Fibroblast of skin of scalp (primary cell): ENCODE measurements around the gene CAPN10. TPM values are rescaled to one million over a fixed set of nuclear protein-coding genes. Genes with fewer than 3 reads are reported as not detected.
"Not testable (repeated sequence)": the region's sequence is repeated elsewhere in the genome, so short reads cannot be mapped to it uniquely, and the experiment has no call there.

Source experiments
- DNase-seq: peaks from one replicate; pipeline ENCODE4 v3.0.0-alpha.2; 2013
- polyA plus RNA-seq, 2 experiments: library from polyadenylated mRNA; unstranded; fragments of 120-200 nt; gene quantifications; one replicate each; pipeline ENCODE4 v1.2.1, GENCODE V29; 2013; ENCODE audit not compliant: insufficient read length in 2 of 2

Gene CAPN10
- 18.9 TPM for polyA plus RNA-seq (2013, experiment 1 of 2; ENCODE audit: insufficient read length)
- 15.9 TPM for polyA plus RNA-seq (2013, experiment 2 of 2; ENCODE audit: insufficient read length)

- DNase-seq: peak; percentile 94
Observed at GRCh38 chr2:240586198-240586918, at the start of gene CAPN10. Gene CAPN10, plus strand, starts transcription at chr2:240586734. Its CDS starts 178 bp downstream, at chr2:240586912.

- no peak for DNase-seq
Observed at GRCh38 chr2:240538031-240538780, 48.3 kb upstream of the CAPN10 start.

DNA sequence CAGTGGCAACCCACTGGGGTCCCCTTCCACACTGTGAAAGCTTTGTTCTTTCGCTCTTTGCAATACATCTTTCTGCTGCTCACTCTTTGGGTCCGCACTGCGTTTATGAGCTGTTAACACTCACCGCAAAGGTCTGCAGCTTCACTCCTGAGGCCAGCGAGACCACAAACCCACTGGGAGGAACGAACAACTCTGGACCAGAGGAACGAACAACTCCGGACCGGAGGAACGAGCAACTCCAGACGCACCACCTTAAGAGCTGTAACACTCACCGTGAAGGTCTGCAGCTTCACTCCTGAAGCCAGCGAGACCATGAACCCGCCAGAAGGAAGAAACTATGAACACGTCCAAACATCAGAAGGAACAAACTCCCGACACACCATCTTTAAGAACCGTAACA, 47.4 kb upstream of the CAPN10 start:
- not testable (repeated sequence) for DNase-seq

- DNase-seq: no peak
Observed at GRCh38 chr2:240539906-240540305, 46.6 kb upstream of the CAPN10 start.

- no peak for DNase-seq
Observed at GRCh38 chr2:240551288-240551687, 35.2 kb upstream of the CAPN10 start.

DNA sequence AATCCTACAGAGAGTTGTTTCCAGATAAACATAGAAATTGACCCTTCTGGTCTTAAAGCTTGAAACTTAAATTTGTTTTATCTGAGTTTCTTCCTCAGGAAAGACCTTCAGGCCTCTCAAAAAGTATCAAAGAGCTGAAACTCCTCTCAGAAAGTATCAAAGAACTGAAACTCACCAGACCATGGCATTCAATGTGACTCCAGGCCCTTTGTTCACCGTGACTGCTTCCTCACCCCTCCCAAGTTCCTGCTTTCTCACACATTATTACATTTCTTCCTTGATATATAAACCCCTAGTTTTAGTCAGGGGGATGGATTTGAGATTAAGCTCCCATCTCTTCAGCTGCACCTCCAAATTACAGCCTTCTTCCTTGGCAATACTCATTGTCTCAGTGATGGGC, 34.7 kb upstream of the CAPN10 start:
- DNase-seq: no peak

DNA sequence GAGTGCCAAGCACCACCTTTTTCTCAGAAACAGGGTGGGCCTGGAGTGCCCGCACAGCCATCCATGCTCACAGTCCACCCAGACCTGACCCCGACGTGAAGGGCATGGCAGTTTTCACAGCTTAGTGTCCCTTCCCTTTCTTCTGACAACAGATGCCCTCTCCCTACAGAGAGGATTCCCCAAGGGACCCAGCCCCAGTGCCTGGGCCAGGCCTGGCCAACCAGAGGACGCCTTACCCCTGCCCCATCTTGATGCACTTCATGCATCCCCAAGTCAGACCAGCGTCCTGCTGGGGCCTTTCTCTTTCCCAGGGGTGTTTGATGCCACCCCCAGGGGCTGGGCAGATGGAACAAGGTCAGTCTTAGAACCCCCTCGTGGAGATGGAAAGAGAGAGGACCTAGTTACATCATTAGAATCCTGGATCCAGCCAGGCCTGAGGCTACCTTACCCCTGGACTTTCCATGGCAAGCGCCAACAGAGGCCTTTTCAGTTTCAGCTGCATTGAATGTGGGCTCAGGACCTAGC, 32.5 kb upstream of the CAPN10 start:
- DNase-seq: no peak

DNA sequence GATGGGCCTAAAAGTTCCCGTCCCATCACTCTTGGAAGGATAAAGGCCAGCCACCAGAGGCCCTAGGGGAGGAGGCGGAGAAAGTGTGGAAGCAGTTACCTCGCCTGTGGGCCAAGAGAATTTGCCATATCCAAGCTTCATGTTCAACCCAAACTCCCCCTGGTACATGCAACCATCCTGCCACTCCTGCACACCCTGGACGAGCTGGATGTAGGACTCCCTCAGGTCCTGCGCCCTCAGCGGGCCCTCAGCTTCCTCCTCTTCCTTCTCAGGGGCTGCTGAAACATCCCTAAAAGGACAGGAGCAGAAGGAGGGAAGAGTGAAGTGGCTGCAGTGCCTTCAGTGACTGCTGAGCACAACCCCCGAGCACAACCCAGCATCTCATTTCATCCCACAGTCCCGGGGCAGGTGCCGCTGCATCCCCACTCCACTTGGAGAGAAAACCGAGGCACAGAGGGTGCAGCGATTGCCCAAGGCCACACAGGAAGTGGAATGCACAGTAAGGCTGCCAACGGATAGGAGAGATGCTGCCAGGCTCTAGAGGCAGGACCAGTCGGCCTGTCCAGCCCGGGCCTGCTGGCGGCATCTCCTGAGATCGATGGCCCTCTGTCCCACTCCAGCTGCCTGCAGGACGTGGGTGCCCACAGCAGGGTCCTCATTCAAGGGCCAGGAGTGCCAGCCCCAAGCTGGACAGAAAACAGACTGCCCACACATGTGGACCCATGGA, 31.6 kb upstream of the CAPN10 start:
- DNase-seq: no peak

DNA sequence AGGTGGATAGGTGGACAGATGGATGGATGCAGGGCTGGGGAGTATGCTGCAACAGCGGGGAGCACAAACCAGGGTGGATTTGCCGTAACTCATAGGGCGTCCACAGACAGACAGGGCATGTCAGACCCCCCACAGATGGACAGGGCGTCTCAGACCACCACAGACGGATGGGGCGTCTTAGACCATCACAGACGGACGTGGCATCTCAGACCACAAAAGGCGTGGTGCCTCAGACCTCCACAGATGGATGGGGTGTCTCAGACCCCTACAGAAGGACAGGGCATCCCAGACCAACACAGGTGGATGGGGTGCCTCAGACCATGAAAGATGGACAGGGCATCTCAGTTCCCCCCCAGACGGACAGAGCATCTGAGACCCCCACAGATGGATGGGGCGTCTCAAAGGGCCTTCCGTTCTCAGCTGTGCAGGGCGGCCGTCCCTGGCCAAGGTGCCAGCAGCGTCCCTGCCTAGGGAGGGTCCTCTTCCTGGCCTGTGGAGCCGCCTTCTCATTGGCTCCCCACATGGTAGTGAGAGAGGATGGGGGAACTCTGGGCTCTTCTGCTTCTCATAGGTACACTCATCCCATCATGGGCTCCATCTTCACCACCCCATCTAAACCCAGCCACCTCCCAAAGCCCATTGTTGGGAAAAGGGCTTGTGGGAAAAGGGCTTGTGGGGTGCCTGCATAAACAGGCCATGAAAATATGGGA, 30.8 kb upstream of the CAPN10 start:
- no peak for DNase-seq

DNA sequence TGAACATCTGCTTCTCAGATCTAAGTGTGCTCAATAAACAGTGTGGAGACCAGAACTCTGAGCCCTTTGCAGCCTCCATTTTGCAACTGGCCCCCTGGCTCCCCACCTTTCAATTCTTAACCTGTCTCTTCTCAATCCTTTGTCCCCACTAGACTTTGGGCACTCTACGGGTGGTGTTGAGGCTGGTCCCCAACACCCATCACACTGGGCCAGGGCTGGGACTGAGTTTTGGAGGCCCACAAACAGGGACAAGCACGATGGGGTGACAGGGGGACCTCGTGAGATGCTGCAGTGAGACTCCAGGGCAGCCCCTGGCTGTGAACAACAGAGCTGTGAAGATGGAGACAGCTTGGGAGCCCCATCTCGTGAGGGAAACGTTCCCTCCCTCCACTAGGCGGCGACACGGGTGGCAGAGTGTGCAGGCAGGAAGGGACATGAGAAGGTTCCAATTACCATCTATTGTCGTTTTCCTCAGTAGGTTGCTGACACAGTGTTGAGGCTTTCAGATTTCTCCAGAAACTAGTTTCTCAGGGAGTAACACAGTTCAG, 29.9 kb upstream of the CAPN10 start:
- peak; percentile 61 for DNase-seq

GRCh38 chr2:240557101-240557751, 29.3 kb upstream of the CAPN10 start:
- DNase-seq: no peak

GRCh38 chr2:240557808-240558207, 28.7 kb upstream of the CAPN10 start, which contains the start of gene ANKMY1:
Gene ANKMY1, minus strand, starts transcription at chr2:240557988. Its CDS starts 653 bp downstream, at chr2:240557335.
- peak; percentile 77 for DNase-seq

DNA sequence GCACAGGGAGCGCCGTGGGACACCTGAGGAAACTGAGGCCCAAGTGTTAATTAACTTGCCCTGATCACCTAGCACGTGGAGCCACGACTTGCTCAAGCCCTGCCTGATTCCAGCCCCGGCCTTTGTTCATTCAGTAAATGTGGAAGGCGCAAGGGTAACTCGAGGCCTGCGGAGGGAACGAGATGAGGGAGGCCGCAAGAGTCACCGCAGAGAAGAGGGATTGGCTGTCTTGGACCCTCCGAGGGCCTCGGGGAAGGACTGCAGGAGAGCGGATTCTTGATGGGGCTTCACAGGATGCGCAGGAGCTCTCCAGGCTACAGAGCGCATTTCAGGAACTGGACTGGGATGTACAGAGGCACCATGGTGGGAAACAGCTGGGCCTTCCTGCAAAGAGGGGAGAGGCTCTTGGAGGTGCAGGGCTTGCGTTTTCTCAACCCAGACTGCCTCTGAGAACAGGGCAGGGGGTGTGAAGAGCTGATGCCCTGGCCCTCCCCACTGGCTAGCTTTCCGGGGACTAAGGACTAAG, 28.2 kb upstream of the CAPN10 start:
- DNase-seq: no peak

DNA sequence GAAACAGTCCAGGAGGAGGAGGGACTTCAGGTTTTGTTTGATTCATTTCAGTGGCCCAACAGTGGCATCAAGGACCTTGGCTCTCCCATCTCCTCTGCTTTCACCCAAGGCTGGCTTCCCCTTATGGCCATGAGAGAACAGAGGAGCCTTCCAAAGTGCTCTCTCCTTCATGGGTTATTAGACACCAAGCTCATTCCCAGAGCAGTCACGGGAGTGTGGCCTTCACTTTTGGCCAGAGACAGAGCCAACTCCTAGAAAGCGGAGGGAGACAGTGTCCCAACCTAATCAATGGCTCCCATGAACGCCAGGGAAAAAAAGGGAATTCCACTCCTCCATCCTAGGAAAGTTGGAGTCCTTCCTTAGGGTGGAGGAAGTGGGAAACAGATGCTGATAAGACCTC, 27.2 kb upstream of the CAPN10 start:
- no peak for DNase-seq

DNA sequence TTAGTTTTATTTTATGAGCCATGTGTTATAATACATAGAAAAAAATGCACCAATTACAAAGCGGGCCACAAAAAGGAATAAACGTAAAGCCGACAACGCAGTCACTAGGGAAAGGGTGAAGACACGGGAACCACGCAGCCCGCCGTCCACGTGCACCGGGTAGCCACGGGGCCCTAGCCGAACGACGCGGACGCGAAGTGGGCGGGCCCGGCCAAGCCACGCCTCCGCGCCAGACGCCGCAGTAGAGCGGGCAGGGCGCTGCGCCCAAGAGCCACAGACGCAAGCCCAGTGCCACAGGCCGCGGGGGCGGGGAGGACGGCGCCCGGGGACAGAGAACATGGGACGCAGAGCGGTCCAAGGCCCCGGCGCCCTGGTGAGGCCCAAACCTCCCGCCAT, 26.5 kb upstream of the CAPN10 start, which contains the start of gene DUSP28:
Gene DUSP28 (plus strand): TSS at position 274 of the 396 bp plus-strand sequence. CDS start 328 bp downstream, outside the sequence.
- DNase-seq: peak; percentile 87

- DNase-seq: peak; percentile 98
Observed at GRCh38 chr2:240560480-240561324, 25.8 kb upstream of the CAPN10 start.

DNA sequence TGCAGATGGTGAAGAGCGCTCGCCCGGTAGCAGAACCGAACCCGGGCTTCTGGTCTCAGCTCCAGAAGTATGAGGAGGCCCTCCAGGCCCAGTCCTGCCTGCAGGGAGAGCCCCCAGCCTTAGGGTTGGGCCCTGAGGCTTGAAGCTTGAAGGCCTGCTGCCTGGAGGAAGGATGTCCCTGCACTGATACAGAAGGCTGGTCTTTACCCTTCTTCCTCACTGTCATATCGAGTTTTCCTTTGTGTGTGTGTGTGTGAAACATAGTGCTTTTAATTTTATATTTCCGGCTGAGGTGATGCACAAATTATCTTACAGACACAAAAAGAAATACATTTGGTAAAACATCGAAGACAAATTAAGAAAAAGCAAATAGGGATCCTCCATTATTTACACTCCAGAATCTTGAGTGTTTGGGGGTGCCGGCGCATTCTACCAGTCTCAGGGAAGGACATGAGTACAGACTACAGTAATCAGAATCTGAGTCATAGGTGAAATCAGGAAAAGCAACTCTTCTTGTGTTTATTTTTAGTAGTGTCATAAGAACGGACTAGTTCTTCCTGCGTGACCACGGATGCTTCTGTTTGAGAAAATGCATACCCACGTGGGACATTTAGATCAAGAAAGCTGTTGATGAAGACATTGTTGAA, 25.1 kb upstream of the CAPN10 start:
- peak; percentile 46 for DNase-seq

GRCh38 chr2:240563231-240563630, 23.3 kb upstream of the CAPN10 start:
- not testable (repeated sequence) for DNase-seq

GRCh38 chr2:240563951-240564560, 22.5 kb upstream of the CAPN10 start:
- no peak for DNase-seq
